Esophagus muscularis mucosa (tissue), 4 donors: ENCODE data around the gene KCTD16.

ENCODE experiments used
- EP300 ChIP-seq: sonication (generic); formaldehyde crosslinking; IDR thresholded peaks from one replicate; pipeline ENCODE4 v1.6.1; 2017; ENCODE audit warnings: antibody characterized with exemption
- POLR2A ChIP-seq: fragments of 450-650 bp; IDR thresholded peaks from one replicate; pipeline ENCODE4 v1.6.1; 2017; ENCODE audit warnings: antibody characterized with exemption, moderate library complexity, mild to moderate bottlenecking, low read depth
- TF ChIP-seq, protein P1 (sequence below), 3 experiments: fragments of 200-600 bp in 2 of 3; fragments of 450-650 bp in 1 of 3; sonication (generic) in 2 of 3; IDR thresholded peaks; one replicate each; pipeline ENCODE4 v1.5.1; 2017 to 2019; ENCODE audit warnings: antibody characterized with exemption in 3 of 3, mild to moderate bottlenecking in 2 of 3, moderate library complexity in 1 of 3

- TF ChIP-seq, protein P1, sequence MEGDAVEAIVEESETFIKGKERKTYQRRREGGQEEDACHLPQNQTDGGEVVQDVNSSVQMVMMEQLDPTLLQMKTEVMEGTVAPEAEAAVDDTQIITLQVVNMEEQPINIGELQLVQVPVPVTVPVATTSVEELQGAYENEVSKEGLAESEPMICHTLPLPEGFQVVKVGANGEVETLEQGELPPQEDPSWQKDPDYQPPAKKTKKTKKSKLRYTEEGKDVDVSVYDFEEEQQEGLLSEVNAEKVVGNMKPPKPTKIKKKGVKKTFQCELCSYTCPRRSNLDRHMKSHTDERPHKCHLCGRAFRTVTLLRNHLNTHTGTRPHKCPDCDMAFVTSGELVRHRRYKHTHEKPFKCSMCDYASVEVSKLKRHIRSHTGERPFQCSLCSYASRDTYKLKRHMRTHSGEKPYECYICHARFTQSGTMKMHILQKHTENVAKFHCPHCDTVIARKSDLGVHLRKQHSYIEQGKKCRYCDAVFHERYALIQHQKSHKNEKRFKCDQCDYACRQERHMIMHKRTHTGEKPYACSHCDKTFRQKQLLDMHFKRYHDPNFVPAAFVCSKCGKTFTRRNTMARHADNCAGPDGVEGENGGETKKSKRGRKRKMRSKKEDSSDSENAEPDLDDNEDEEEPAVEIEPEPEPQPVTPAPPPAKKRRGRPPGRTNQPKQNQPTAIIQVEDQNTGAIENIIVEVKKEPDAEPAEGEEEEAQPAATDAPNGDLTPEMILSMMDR (IDR thresholded peaks at IDR 0.05), result no peak
- TF ChIP-seq POLR2A, result no peak
- no peak for TF ChIP-seq EP300
Observed at GRCh38 chr5:144487761-144488160, 317.1 kb downstream of the KCTD16 start.
